ENCODE measurements around the gene ZNF780A.

The ZNF780A gene

GRCh38 chr19:40090241-40091204, at the start of gene ZNF780A (continued):
- TF ChIP-seq BCL6B (tag by site-specific recombination; IDR thresholded peaks at IDR 0.05) (0 out of 2 replicates have a peak, but pooled peaks have one; percentile 17), ZNF488 (tag by site-specific recombination; IDR thresholded peaks at IDR 0.05) (no peak), ZNF600 (tag by site-specific recombination; IDR thresholded peaks at IDR 0.05) (peak; percentile 99), ZNF221 (tag by site-specific recombination; IDR thresholded peaks at IDR 0.05; ENCODE audit: borderline replicate concordance) (no peak), ZNF660 (tag by site-specific recombination; IDR thresholded peaks at IDR 0.05) (peak; percentile 83; the same call in 1 of the 2 replicates), ZNF223 (tag by site-specific recombination; IDR thresholded peaks at IDR 0.05) (0 out of 2 replicates have a peak, but pooled peaks have one; percentile 49), ZIC2 (tag by site-specific recombination; IDR thresholded peaks at IDR 0.05) (peak; percentile 94), ZFP3 (tag by site-specific recombination; IDR thresholded peaks at IDR 0.05; ENCODE audit: low read depth) (no peak), ZNF335 (tag by site-specific recombination; conservative IDR thresholded peaks at IDR 0.05) (peak; percentile 97), ZNF341 (tag by site-specific recombination; IDR thresholded peaks at IDR 0.05; ENCODE audit: low read depth) (peak; percentile 87), YY2 (tag by site-specific recombination; IDR thresholded peaks at IDR 0.05) (peak; percentile 30; the same call in 1 of the 2 replicates), ZNF146 (tag by site-specific recombination; IDR thresholded peaks at IDR 0.05) (no peak), ZNF23 (tag by site-specific recombination; IDR thresholded peaks at IDR 0.05; ENCODE audit: borderline replicate concordance) (no peak), MEIS1 (CRISPR knock-in tag; IDR thresholded peaks at IDR 0.05; ENCODE audit: borderline replicate concordance) (no peak), WT1 (tag by site-specific recombination; IDR thresholded peaks at IDR 0.05) (peak; percentile 45), MYNN (tag by site-specific recombination; IDR thresholded peaks at IDR 0.05; ENCODE audit: borderline replicate concordance) (no peak; the same call in 1 of the 2 replicates), ZFP69B (tag by site-specific recombination; IDR thresholded peaks at IDR 0.05) (peak; percentile 78; the same call in 1 of the 2 replicates), ZNF292 (tag by site-specific recombination; IDR thresholded peaks at IDR 0.05; ENCODE audit: borderline replicate concordance, low read depth) (no peak), ZNF133 (tag by site-specific recombination; IDR thresholded peaks at IDR 0.05) (peak; percentile 21; the same call in 1 of the 2 replicates), KLF8 (tag by site-specific recombination; IDR thresholded peaks at IDR 0.05) (peak; percentile 86)
- TF ChIP-seq, protein P1, sequence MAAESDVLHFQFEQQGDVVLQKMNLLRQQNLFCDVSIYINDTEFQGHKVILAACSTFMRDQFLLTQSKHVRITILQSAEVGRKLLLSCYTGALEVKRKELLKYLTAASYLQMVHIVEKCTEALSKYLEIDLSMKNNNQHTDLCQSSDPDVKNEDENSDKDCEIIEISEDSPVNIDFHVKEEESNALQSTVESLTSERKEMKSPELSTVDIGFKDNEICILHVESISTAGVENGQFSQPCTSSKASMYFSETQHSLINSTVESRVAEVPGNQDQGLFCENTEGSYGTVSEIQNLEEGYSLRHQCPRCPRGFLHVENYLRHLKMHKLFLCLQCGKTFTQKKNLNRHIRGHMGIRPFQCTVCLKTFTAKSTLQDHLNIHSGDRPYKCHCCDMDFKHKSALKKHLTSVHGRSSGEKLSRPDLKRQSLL (tag by site-specific recombination; IDR thresholded peaks at IDR 0.05), result 0 out of 2 replicates have a peak, but pooled peaks have one; percentile 21
- TF ChIP-seq, protein P2, sequence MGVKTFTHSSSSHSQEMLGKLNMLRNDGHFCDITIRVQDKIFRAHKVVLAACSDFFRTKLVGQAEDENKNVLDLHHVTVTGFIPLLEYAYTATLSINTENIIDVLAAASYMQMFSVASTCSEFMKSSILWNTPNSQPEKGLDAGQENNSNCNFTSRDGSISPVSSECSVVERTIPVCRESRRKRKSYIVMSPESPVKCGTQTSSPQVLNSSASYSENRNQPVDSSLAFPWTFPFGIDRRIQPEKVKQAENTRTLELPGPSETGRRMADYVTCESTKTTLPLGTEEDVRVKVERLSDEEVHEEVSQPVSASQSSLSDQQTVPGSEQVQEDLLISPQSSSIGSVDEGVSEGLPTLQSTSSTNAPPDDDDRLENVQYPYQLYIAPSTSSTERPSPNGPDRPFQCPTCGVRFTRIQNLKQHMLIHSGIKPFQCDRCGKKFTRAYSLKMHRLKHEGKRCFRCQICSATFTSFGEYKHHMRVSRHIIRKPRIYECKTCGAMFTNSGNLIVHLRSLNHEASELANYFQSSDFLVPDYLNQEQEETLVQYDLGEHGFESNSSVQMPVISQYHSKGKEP (tag by site-specific recombination; IDR thresholded peaks at IDR 0.05), result no peak
- TF ChIP-seq, protein P3, sequence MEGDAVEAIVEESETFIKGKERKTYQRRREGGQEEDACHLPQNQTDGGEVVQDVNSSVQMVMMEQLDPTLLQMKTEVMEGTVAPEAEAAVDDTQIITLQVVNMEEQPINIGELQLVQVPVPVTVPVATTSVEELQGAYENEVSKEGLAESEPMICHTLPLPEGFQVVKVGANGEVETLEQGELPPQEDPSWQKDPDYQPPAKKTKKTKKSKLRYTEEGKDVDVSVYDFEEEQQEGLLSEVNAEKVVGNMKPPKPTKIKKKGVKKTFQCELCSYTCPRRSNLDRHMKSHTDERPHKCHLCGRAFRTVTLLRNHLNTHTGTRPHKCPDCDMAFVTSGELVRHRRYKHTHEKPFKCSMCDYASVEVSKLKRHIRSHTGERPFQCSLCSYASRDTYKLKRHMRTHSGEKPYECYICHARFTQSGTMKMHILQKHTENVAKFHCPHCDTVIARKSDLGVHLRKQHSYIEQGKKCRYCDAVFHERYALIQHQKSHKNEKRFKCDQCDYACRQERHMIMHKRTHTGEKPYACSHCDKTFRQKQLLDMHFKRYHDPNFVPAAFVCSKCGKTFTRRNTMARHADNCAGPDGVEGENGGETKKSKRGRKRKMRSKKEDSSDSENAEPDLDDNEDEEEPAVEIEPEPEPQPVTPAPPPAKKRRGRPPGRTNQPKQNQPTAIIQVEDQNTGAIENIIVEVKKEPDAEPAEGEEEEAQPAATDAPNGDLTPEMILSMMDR (tag by site-specific recombination; IDR thresholded peaks at IDR 0.05), result peak; percentile 38; the same call in 1 of the 2 replicates
- TF ChIP-seq, protein P4, sequence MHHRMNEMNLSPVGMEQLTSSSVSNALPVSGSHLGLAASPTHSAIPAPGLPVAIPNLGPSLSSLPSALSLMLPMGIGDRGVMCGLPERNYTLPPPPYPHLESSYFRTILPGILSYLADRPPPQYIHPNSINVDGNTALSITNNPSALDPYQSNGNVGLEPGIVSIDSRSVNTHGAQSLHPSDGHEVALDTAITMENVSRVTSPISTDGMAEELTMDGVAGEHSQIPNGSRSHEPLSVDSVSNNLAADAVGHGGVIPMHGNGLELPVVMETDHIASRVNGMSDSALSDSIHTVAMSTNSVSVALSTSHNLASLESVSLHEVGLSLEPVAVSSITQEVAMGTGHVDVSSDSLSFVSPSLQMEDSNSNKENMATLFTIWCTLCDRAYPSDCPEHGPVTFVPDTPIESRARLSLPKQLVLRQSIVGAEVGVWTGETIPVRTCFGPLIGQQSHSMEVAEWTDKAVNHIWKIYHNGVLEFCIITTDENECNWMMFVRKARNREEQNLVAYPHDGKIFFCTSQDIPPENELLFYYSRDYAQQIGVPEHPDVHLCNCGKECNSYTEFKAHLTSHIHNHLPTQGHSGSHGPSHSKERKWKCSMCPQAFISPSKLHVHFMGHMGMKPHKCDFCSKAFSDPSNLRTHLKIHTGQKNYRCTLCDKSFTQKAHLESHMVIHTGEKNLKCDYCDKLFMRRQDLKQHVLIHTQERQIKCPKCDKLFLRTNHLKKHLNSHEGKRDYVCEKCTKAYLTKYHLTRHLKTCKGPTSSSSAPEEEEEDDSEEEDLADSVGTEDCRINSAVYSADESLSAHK (tag by site-specific recombination; IDR thresholded peaks at IDR 0.05), result no peak
- TF ChIP-seq, protein P5, sequence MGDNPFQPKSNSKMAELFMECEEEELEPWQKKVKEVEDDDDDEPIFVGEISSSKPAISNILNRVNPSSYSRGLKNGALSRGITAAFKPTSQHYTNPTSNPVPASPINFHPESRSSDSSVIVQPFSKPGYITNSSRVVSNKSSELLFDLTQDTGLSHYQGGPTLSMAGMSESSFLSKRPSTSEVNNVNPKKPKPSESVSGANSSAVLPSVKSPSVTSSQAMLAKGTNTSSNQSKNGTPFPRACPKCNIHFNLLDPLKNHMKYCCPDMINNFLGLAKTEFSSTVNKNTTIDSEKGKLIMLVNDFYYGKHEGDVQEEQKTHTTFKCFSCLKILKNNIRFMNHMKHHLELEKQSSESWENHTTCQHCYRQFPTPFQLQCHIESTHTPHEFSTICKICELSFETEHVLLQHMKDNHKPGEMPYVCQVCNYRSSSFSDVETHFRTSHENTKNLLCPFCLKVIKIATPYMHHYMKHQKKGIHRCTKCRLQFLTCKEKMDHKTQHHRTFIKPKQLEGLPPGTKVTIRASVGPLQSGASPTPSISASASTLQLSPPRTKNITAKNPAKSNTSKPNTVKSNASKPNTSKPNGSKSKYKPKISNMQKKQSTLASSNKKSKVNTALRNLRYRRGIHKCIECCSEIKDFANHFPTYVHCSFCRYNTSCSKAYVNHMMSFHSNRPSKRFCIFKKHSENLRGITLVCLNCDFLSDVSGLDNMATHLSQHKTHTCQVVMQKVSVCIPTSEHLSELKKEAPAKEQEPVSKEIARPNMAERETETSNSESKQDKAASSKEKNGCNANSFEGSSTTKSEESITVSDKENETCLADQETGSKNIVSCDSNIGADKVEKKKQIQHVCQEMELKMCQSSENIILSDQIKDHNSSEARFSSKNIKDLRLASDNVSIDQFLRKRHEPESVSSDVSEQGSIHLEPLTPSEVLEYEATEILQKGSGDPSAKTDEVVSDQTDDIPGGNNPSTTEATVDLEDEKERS (tag by site-specific recombination; IDR thresholded peaks at IDR 0.05), result peak; percentile 89; the same call in 1 of the 2 replicates

Measured in HEK293 (cell line).